Epidermal melanocyte (primary cell): ENCODE results near the gene TCF4.

Source experiments
- DNase-seq: peaks from one replicate; pipeline ENCODE4 v3.0.0; 2011; ENCODE audit warnings: low spot score; ENCODE audit not compliant: insufficient read length

The TCF4 gene

DNA sequence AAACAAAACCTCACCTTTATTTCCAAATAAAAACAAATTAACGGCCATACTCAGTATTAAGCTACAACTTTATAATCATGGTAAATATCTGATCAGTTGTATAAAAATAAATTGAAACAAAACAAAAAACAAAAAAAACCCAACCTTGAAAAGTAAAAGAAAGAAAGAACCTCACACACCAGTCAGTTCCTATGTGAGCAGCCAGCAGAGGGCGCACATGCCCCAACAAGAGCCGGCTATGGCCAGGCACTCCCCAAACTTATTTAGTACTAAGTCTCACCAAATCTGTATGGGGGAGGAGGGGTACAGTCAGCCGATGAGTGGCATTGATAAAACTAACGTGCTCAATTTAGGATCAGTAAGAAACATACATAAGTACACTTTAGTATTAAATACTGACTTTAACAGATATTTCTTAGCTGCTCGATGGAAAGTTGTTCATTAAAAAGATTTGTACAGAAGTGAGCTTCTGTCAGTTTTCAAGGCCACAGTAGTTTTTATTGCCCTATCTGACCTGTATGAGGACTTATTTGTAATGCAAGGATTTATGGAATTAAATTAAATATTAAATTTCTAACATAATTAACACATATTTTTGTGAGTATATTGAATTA lies 172.6 kb downstream of the TCF4 start:
- peak; percentile 64 for DNase-seq

DNA sequence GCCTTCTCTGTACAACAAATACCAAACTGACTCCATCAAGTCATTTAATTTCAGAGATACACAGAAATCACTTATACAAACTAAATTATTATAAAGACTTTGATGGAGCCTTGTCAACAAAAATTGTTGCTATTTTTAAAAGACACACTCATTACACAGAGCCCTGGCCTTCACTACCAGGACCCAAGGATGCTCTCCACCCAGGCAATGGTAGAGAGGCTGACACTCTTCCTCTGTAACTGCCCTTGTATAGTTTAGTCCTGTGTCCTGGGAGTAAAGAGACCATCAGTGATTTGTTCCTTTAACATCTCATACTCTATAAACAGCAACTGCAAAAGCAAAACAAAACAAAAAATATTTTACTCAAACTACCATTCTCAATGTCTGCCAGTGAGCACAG lies 173.5 kb downstream of the TCF4 start:
- DNase-seq: no peak

DNA sequence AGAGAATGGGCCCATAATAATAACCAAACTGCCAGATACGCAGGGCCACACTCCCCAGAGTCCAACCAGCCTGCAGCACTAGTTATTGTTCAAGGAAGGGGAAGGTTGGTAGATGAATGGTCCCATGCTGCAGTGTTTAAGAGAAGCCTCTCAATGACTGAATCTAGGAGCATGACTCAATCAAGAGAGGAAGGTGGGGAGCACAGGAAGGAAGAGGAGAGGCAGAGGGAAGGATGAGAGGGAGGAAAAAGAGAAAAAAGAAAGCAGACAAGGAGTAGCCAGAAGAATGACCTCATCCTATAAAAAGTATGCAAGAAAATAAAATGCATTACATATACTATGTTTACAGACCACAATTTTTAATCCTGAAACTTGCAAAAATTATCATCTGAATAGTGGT lies 174.5 kb downstream of the TCF4 start:
- DNase-seq: no peak

DNA sequence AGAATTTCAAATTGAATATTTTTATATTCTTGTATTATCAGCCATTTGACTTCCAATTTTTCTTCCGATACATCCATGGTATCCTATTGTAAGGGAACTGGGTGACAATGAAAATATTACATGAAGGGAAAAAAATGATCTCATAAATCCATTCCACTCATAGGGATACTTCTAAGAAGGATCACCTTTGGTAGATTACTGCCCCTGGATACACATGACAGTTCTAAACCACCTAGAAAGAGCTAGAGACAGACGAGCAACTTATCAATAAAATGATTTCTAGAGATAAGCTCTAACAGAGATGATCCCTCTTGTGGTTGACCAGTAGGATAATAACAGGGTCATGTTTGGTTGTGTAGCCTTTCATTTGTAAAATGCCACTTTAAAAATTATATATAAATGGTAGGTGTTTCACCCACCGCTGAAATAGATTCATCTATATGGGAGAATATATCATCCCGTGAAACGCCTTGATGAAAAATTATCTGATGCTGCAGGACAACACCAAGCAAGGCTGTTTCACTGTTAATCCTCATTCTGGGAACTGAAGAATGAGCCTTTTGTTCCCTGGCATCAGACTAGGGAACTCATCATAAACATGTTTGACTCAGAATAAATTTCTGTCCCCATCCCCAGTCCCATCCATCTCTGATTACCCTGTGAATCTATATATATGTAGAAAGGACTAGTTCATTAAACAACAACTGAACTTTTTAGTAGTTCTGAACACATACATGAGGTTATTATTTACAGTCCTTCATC lies 180.0 kb downstream of the TCF4 start:
- DNase-seq: no peak

DNA sequence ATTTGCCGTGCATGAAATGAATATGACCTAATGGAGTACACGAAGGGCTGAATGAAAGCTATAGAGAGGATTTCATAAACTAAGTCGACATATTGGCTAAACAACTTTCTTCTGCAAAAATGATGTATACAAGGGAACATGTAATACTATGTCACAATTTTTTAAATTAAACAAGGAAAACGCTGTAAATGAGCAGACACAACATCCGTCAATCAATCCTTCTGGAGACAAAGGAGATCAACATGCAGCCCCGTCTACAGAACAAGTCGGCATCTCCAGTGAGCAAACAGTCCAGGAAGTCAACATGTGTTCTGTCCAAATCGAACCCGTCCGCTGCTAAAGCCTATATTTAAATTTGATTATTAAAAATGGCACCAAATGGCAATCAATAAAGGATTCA lies 180.8 kb downstream of the TCF4 start:
- DNase-seq: no peak

DNA sequence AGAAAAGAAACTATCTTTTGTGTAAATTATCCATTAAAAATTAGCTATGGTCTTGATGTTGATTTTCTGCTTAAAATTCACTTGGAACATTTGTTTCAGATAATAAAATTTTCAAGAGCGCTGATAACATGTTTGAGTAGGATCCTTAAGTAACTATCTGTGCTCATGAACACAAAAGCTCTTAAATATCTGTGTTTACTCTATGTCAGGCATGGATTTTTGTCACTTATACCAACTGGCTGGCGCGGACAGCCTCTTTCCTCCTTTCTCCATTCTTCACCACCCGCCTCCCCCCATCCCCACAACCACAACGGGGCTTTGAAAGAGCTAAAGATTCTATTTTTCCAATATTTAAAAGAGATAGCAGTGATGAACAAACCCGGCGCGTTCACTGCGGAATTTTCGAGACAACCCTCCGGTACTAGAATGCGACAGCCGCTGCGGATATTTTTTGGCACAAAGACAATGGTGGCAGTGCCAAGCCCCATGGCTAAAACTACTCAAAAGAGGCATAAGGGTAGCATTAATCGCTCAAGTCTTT lies 181.5 kb downstream of the TCF4 start:
- DNase-seq: no peak

DNA sequence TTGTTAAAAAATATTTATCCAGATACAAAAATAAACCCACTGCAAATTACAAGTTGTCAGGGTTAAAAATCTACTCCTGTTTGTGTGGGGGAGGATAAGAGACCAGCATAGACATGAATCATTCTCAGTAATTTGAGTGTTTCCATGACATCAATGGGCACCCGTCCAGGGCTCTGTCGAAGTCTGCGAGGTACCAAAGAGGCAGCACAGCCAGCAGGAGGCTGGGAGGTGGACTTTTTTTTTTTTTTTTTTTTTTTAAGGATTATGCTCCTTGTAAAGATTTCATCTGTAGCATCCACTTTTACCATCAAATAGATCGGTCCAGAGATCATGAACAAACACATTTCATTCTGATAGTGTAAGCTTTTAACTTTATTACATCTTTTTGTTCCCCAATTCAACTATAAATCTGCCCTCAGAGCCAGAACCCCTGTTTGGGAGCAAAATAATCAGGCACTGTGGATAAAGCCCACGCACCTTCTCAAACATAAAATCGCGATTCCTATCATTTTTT lies 182.0 kb downstream of the TCF4 start:
- no peak for DNase-seq

DNA sequence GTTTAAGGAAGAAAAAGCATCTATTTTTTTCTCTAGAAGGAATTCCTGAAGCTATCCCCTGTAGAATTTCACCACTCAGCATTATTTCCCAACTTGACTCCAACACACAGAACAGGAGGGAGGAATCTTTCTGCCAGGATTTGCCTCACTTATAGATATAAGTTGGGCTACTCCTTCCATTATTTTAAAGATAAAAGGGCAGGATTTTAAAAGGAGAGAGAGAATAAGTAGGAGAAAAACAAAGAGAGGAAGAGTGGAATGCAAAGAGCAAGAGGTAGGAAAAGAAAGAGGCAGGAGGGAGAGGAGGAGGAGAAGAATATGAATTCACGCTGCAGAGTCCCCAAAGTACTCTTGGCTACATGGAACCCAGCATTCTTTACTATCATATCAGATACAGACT lies 182.5 kb downstream of the TCF4 start:
- no peak for DNase-seq

DNA sequence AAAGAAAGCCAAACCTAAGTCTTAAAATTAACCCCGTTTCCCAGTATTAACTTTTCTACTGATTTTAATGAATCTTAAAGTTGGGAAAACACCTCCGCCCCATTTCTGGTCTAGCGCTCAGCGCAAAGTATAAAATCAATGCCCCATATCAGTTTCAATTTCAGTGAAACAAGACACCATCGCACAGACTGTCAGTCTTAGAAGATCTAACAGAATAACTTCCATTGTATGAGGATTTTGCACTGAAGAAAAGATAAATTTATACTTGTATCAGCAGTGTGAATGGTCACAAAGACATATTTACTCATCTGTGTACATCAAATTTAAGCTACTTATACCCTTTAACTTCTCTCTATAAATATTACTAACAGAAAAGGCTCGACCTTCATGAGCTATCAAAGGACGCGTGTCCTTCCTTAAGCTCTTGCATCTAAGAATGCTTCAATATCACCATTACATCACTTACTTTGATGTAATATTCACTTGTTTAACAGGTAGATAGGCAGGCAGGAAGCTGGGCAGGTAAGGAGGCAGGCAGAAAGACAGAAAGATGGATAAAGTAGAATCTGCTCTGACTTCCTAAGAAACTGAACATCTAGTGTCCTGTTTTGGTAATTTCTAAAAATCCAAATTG lies 183.0 kb downstream of the TCF4 start:
- no peak for DNase-seq

DNA sequence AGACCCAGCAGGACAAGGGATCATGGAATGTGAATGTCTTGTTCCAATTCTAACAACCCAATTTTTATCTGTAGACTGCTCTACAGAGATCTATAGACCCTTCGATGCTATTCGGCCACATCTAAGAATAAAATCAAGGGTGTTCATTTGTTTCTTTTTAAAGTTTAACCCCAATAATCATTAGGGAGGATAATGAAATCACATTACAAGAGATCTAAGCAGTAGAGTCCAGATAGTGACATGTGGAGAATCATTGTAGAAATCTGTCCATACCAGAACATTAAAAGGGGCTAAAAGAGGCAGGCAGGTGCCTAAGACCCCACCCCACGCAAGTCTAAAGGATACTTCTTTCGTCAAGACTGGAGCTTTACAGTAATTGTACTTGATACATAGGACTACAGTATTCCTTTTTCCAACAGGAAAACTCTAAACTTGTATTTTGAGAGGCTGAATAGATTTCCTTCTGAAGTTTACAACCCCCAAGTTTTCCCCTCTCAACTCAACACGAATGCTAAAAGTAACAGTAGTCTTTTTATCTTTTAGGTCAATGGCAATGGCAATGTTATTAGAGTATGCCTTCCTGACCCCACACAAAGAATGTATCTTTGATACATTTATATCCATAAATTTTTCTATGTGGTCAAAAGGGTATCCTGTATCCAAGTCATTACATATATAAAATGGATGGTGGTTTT lies 183.7 kb downstream of the TCF4 start:
- DNase-seq: no peak

DNA sequence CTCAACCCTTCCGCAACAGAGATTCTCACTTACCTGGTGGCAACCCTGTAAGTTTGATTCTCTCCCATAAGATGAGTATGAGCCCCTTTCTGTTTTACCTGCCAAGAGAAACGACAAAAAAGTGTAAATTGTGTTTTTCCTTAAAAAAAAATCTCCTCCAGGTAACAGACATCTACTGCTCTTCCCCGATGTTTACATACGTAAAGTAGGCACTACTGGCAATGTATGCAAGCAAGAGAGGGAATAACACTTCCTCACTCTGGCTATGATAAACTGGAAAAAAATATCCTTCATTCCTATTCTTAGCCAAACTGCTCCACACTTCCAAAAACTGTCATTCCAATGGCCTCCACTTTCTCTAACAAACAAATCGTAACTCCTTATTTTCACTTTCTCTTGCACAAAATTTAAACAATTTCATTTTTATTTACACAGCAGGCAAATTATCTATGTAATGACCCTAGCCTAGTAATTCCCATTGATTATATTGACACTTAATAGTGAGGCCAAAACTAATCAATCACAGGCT lies 184.5 kb downstream of the TCF4 start:
- DNase-seq: no peak

DNA sequence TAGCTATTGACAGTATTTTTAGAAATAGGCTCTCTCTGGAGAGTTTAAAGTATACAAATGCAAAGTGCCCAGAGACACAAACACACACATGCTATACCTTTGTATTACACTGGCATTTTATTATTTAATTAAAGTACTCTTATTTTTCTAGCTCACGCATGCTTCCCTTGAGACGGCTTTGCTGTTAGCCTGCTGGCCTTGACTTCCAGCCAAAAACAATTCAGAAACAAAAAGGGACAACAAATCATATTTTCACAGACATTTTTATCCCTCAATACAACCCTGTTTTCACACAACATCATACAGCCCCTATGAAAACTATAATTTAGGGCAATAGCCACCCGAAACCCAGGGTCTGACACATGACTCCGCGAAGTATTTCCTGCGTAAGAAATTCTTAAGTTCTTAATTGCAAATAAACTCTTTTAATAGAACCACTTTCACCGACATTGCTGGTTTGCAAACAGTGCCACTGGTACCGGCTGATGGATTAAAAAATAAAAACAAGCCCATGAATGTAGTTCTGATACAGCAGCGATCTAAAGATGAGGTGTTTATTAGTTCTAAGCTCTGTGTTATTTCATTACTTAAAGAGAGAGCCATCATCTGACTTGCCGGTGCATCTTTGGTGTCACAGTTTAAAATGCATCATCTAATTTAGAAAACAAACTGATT lies 185.1 kb downstream of the TCF4 start:
- DNase-seq: no peak

DNA sequence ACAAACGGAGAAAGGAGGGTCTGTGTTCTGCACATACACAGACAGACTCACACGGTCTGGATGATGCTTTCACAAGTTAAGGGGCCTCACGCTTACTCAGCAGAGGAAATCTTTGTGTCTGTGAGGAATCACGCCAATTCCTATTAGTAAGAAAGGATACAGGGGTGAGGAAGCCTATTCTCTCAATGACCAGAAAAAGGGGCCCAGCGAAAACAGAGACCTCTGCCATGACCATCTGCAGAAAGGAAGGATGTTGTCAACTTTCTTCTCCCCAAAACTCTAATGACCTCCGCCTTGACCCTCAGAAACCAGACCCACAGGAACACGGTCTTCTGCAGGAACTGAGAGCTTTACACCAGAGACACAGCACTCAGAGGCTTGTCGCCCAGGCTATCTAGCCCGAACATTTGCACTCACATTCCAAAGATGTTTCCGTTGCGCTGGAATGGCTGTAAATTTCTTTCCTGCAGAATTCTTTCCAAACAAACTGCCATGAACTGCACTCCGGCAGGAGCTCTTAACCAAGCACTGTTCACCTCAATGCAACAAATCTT lies 186.3 kb downstream of the TCF4 start:
- DNase-seq: no peak

DNA sequence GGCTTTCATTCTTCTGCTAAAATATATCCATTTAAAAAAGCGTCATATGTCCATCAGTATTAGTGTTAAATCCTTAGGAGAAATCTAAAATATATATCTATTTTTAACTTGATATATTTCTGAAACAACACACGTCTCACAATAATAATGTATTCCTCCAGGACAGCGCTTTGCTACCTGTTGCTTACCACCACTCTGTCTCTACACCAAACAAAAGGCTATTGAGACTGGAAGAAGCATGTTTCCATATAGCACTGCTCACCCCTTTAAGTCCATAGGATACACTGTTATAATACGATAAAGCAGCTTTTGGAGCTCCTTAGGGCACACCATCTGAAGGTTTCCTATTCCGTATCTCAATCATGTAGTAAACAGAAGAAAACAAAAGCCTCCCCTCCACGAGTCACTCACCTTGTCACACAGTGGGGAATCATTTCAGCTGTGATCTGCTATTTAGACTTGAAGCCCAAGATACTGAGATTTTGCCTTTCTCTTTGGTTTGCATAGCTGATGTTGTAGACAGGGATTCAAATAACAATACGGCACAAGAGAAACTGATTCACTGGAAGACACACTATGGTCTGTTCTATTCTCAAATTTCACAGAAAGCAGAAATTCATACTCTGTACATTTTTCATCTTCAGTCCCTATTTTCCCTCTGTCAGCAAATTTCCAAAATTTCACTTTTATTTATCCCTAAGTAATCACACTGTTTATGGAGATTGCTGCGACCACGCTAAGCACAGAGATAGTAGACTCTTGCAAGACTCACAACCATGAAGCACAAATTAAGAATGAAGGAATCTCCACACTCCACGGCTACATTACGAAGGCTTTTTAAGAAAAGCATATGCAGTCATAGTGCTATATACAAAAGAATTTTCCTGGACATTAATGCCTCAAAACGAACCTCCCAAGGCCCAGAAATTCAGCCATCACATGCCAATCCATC lies 187.1 kb downstream of the TCF4 start:
- DNase-seq: no peak

DNA sequence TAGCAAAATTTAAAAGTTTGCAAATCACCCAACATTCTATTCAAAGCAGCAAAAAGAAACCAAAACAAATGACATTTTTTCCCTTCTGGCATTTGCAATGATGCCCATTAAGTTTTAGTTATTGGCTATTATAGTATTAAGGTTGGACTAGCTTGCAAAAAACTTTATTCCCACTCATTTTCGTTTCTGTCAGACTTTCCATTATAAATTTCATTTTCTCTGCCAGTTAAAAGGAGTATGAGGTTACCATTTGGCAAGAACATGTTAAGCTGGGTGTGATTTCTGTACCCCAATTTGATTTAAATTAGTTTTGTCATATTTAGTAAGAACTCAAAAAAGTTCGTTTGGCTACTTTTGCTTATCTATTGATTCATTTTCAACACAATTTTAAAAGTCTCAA lies 187.9 kb downstream of the TCF4 start:
- no peak for DNase-seq

DNA sequence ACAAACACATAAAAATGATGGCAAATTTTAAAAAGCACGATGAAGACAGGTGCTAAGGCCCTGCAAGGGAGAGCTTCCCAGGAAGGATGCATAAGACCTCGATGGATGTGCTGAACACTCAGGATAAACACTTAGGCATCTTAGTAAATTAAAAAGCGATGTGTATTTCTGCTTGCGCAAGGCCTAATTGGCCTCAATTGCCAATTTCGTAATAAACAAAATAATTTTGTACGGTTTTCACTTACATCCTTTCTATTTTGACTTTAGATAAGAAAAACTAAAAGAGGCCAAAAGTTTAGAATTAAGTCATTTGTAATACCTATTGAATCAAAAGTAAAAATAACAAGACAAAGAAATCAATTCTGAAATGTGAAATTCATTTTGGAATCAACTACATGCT lies 189.1 kb downstream of the TCF4 start:
- no peak for DNase-seq

DNA sequence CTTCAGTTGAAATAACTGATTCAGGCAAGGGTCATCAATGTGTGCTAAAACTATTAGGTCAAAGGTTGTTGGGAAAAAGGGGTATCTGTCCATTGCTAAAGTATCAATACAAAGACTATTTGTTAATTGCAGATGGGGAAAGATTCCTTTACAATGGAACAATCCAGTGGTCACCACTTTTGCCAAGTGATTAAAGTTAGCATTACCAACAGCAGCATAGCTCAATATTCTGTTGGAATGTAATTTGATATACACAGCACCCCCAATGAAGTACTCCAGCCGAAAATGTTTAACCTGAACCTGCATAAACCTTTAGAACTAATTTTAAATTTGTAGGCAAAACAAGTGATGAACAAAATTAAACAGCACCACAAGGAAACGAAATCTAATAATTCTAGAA lies 191.0 kb downstream of the TCF4 start:
- no peak for DNase-seq

DNA sequence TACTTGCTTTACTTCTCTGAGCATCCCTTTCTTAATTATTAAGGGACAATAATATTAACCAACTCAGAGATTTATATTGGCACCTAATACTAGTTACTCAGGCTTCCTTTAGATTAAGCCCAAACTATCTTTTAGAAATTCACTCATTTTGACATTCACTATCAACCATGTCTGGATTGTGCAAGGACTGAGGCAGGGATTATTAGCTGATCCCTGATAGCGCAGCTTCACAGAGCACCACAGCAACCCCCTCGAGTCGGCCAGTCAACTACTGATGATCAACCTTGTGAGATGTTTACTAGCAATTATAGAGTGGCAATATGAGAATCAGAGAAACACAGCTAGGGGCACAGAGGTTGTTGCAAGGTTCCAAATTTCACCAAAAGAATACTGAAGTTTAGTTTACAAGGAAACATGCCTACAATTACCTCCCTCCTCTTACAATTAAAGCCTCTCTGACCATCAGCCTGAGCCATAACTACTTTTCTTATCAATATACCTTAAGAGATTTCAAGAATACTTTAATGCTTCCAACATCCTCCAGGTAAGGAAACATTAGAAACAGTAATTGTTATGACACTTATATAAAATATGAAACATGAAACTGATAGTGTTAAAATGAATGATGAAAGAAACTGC lies 191.6 kb downstream of the TCF4 start:
- no peak for DNase-seq

DNA sequence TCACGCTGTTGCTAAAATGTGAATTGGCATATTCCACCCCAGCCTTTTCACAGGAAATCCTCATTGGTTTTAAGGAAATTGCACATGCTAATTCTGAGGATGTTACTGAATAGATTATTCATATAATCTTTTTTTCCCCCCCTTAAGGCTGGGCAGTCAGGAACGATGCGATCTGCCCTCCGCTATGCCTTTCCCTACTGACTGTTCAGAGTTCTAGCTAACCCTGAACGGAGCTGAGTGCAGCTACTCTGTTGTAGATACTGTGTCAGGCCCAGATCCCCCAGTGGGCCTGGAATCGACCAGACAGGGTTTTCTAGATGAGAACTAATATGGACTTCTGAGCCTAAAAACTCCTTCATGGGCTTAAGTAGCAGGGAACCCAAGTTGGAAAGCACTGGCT lies 192.2 kb downstream of the TCF4 start:
- DNase-seq: no peak
